HepG2 (cell line): ENCODE measurements around the gene IPO9. TPM values are rescaled to one million over a fixed set of nuclear protein-coding genes. Genes with fewer than 3 reads are reported as not detected.

ENCODE experiments used
- AGO1 ChIP-seq: fragments of 200-400 bp; formaldehyde crosslinking; IDR thresholded peaks from 2 replicates; pipeline ENCODE4 v1.6.1; 2017; ENCODE audit warnings: mild to moderate bottlenecking, low read depth, low read length, moderate library complexity; ENCODE audit not compliant: poor library complexity, severe bottlenecking
- BCLAF1 ChIP-seq: fragments of 450-650 bp; IDR thresholded peaks from 2 replicates; pipeline ENCODE4 v1.6.1; 2017; ENCODE audit warnings: mild to moderate bottlenecking
- BHLHE40 ChIP-seq: IDR thresholded peaks from 2 replicates; pipeline ENCODE4 v1.6.1; 2011; ENCODE audit warnings: low read length, improper control_type of control experiment
- CBX1 ChIP-seq: IDR thresholded peaks from one replicate; pipeline ENCODE4 v1.6.1; 2016; ENCODE audit warnings: antibody characterized with exemption, low read depth
- CREM ChIP-seq, 2 experiments: sonication (generic) in 1 of 2; formaldehyde crosslinking in 1 of 2; IDR thresholded peaks; 2 replicates each; pipeline versions ENCODE4 v1.4.0 to v1.6.1; 2016 to 2020; ENCODE audit warnings: antibody characterized with exemption in 1 of 2, mild to moderate bottlenecking in 1 of 2, missing genetic modification reagents in 1 of 2
- FOXO4 ChIP-seq: sonication (generic); formaldehyde crosslinking; conservative IDR thresholded peaks from 2 replicates; pipeline ENCODE4 v1.8.1; 2023; ENCODE audit warnings: missing genetic modification reagents
- HIC2 ChIP-seq: sonication (generic); formaldehyde crosslinking; IDR thresholded peaks from 2 replicates; pipeline ENCODE4 v1.9.0; 2022; ENCODE audit warnings: low read depth, missing genetic modification reagents
- ISL2 ChIP-seq: sonication (generic); formaldehyde crosslinking; IDR thresholded peaks from 2 replicates; pipeline ENCODE4 v1.5.0; 2020; ENCODE audit warnings: missing genetic modification reagents
- JUND ChIP-seq: sonication (generic); formaldehyde crosslinking; IDR thresholded peaks from 2 replicates; pipeline ENCODE4 v1.8.0; 2022; ENCODE audit warnings: mild to moderate bottlenecking, missing genetic modification reagents
- MLX ChIP-seq: IDR thresholded peaks from 2 replicates; pipeline ENCODE4 v1.6.1; 2016
- MYNN ChIP-seq: sonication (generic); formaldehyde crosslinking; IDR thresholded peaks from 2 replicates; pipeline ENCODE4 v1.4.0; 2020; ENCODE audit warnings: mild to moderate bottlenecking, low read depth, missing genetic modification reagents
- NFKBIZ ChIP-seq: IDR thresholded peaks from 2 replicates; pipeline ENCODE4 v1.6.1; 2018; ENCODE audit warnings: missing genetic modification reagents, missing compliant biosample characterization
- NRL ChIP-seq: sonication (generic); formaldehyde crosslinking; IDR thresholded peaks from 2 replicates; pipeline ENCODE4 v1.5.0; 2020; ENCODE audit warnings: missing genetic modification reagents, mild to moderate bottlenecking, moderate library complexity, borderline replicate concordance
- PHF20 ChIP-seq: sonication (generic); formaldehyde crosslinking; IDR thresholded peaks from 2 replicates; pipeline ENCODE4 v1.5.0; 2020; ENCODE audit warnings: mild to moderate bottlenecking, missing genetic modification reagents
- TRAFD1 ChIP-seq: sonication (generic); formaldehyde crosslinking; IDR thresholded peaks from 2 replicates; pipeline ENCODE4 v1.5.1; 2020; ENCODE audit warnings: missing genetic modification reagents, mild to moderate bottlenecking, borderline replicate concordance
- ZBTB26 ChIP-seq: IDR thresholded peaks from 2 replicates; pipeline ENCODE4 v1.6.1; 2016; ENCODE audit warnings: missing compliant biosample characterization, missing genetic modification reagents, borderline replicate concordance
- ZFP62 ChIP-seq: sonication (generic); formaldehyde crosslinking; IDR thresholded peaks from 2 replicates; pipeline ENCODE4 v1.4.0; 2020; ENCODE audit warnings: missing genetic modification reagents
- ZNF180 ChIP-seq: sonication (generic); formaldehyde crosslinking; IDR thresholded peaks from 2 replicates; pipeline ENCODE4 v1.4.0; 2020; ENCODE audit warnings: low read depth, missing genetic modification reagents, borderline replicate concordance
- ZNF326 ChIP-seq: sonication (generic); formaldehyde crosslinking; IDR thresholded peaks from 2 replicates; pipeline ENCODE4 v1.4.0; 2020; ENCODE audit warnings: missing genetic modification reagents, borderline replicate concordance
- polyA plus RNA-seq, 8 experiments: library from polyadenylated mRNA; depleted of rRNA in 3 of 8; stranded (reverse) in 7 of 8; unstranded in 1 of 8; fragments of >200 nt; fragmentation: Illumina TruSeq in 4 of 8; extraction: Trizol in 4 of 8; gene quantifications; 2 replicates each; pipeline versions ENCODE4 v1.2.1 to v1.2.3, GENCODE V29; 2011 to 2016; ENCODE audit warnings: low read depth in 4 of 8, missing spikeins in 1 of 8, mixed read lengths in 1 of 8; ENCODE audit not compliant: insufficient read depth in 1 of 8
- total RNA-seq, 5 experiments: library from RNA; depleted of rRNA; stranded (reverse); fragments of >200 nt; fragmentation: Illumina TruSeq; extraction: Trizol; gene quantifications; 2 replicates each; pipeline ENCODE4 v1.2.3, GENCODE V29; 2016; ENCODE audit warnings: low read depth in 1 of 5

Gene IPO9
- total and polyA plus RNA-seq, 2 of the 13 experiments (the other 11 are each of a cell fraction or from before 2014, with no cell fraction given): 31.0 to 34.8 TPM

GRCh38 chr1:201895913-201896807, 67.2 kb downstream of the IPO9 start (continued):
- no peak for TF ChIP-seq AGO1
- peak; percentile 26; the same call in 1 of the 2 replicates for TF ChIP-seq CREM (IDR thresholded peaks at IDR 0.05)
- no peak for TF ChIP-seq CREM (CRISPR knock-in tag; IDR thresholded peaks at IDR 0.05)
- no peak for TF ChIP-seq MYNN (CRISPR knock-in tag)
- no peak for TF ChIP-seq NFKBIZ
- no peak for TF ChIP-seq PHF20
- TF ChIP-seq TRAFD1 (CRISPR knock-in tag): no peak
- 0 out of 2 replicates have a peak, but pooled peaks have one; percentile 25 for TF ChIP-seq ISL2 (CRISPR knock-in tag)
- TF ChIP-seq ZBTB26 (CRISPR knock-in tag): 0 out of 2 replicates have a peak, but pooled peaks have one; percentile 21
- TF ChIP-seq JUND: peak; percentile 97
- no peak for TF ChIP-seq HIC2 (CRISPR knock-in tag)
- no peak for TF ChIP-seq ZNF180 (CRISPR knock-in tag)
- no peak for TF ChIP-seq BHLHE40
- TF ChIP-seq ZNF326 (CRISPR knock-in tag): no peak
- no peak for TF ChIP-seq CBX1
- TF ChIP-seq BCLAF1: no peak
- TF ChIP-seq ZFP62 (CRISPR knock-in tag): no peak
- TF ChIP-seq MLX: no peak
- TF ChIP-seq FOXO4: no peak
- TF ChIP-seq NRL: no peak
